Fibroblast of pulmonary artery (primary cell): ENCODE data around the gene FANCL.
"Not testable (repeated sequence)": the region's sequence is repeated elsewhere in the genome, so short reads cannot be mapped to it uniquely, and the experiment has no call there.

Experiments used
- DNase-seq: peaks from one replicate; pipeline ENCODE4 v3.0.0-alpha.2; 2010; ENCODE audit warnings: low read depth
- H3K4me3 ChIP-seq: replicated peaks from 2 replicates; pipeline ENCODE4 v1.5.1; 2011; ENCODE audit warnings: low read depth, mild to moderate bottlenecking, control low read depth, low read length, moderate library complexity
- TF ChIP-seq, protein P1 (sequence below): IDR thresholded peaks from 2 replicates; pipeline ENCODE4 v1.5.1; 2011; ENCODE audit warnings: mild to moderate bottlenecking, control low read depth, low read length, inconsistent platforms; ENCODE audit errors: missing control alignments

The FANCL gene

DNA sequence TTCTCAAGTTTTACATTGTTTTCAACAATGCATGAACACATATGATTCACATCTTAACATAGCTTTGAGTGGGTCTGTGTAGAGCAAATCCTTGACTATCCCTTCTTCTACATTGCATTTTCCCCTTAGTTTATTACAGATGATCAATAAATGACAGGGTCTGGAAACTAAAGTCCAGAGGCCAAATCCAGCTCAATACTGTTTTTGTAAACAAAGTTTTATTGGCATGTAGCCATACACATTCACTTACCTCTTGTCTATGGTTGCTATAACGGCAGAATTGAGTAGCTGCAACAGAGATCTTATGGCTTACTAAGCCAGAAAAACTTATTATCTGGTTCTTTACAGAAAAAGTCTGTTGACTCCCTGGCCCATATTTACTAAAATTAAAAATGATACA lies 12.8 kb downstream of the FANCL start:
- DNase-seq = no peak
- TF ChIP-seq, protein P1, sequence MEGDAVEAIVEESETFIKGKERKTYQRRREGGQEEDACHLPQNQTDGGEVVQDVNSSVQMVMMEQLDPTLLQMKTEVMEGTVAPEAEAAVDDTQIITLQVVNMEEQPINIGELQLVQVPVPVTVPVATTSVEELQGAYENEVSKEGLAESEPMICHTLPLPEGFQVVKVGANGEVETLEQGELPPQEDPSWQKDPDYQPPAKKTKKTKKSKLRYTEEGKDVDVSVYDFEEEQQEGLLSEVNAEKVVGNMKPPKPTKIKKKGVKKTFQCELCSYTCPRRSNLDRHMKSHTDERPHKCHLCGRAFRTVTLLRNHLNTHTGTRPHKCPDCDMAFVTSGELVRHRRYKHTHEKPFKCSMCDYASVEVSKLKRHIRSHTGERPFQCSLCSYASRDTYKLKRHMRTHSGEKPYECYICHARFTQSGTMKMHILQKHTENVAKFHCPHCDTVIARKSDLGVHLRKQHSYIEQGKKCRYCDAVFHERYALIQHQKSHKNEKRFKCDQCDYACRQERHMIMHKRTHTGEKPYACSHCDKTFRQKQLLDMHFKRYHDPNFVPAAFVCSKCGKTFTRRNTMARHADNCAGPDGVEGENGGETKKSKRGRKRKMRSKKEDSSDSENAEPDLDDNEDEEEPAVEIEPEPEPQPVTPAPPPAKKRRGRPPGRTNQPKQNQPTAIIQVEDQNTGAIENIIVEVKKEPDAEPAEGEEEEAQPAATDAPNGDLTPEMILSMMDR = no peak
- H3K4me3 ChIP-seq = no peak overlapping the region

GRCh38 chr2:58227171-58227917 lies 13.8 kb downstream of the FANCL start:
- TF ChIP-seq, protein P1 = no peak
- no peak overlapping the region for H3K4me3 ChIP-seq

DNA sequence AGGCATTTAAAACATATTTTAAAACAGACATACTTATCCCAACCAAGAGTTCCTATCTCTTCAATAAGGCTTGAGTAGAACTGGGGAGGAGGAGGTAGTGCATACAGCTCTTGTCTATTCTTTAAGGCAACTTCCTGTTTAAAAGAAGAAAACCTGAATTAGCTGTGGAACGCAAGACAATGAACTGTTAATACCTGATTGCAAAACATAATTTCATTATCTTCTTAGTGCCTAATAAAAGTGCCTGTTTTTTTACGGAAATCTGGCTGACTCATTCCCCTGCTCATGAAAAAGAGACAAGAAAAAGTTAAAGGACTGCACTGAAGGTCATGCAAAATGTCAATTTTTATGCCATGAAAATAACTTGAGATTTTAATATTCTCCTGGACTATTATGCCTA lies 19.2 kb downstream of the FANCL start:
- TF ChIP-seq, protein P1 = no peak
- DNase-seq = peak; percentile 61
- H3K4me3 ChIP-seq = no peak overlapping the region

More at GRCh38 chr2:58227171-58227917, 13.8 kb downstream of the FANCL start:
- no peak for DNase-seq

DNA sequence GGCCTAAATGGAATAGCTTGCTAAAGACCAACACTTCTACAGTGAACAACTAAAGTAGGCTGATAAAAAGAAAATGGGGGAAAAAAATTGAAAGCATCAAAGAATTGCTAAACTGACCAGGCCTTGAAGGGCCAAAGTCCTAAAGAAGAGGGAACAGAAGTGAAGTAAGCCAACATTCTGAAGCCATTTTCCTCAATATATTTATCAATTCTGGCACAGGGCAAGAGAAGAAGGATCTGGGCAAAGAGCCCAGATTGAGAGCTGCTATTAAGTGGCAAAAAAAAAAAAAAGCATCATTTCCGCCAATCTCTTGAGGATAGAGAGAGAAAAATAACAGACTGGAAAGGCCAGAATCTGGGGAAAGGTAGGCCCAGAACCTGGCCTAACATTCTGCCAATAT lies 25.7 kb downstream of the FANCL start:
- peak; percentile 78 for DNase-seq
- H3K4me3 ChIP-seq = no peak overlapping the region
- TF ChIP-seq, protein P1 = no peak

DNA sequence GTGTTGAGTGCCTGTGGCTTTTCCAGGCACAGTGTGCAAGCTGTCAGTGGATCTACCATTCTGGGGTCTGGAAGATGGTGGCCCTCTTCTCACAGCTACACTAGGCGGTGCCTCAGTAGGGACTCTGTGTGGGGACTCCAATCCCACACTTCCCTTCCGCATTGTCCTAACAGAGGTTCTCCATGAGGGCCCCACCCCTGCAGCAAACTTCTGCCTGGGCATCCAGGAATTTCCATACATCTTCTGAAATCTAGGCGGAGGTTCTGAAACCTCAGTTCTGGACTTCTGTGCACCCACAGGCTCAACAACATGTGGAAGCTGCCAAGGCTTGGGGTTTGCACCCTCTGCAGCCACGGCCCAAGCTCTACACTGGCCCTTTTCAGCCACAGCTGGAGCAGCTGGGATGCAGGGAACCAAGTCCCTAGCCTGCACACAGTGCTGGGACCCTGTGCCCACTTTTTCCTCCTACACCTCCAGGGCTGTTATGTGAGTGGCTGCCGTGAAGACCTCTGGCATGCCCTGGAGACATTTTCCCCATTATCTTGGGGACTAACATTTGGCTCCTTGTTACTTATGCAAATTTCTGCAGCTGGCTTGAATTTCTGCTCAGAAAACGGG lies 30.1 kb downstream of the FANCL start:
- not testable (repeated sequence) for DNase-seq, H3K4me3 ChIP-seq

DNA sequence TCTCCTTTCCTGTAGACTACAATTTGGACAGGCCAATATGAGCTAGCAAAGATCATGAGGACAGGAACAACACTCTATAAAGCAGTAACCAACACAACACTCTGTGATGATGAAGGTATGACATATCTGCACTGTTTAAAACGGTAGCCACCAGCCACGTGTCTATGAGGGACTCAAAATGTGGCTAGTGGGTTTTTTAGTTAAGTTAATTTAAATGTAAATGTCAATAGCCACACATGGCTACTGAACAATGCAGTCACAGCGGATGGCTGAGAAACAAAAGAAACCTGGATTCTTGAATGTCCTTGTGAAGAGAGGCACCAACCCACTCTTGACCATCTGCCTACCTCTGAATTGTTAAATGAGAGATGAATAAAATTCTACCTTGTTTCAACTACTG lies 33.9 kb downstream of the FANCL start:
- TF ChIP-seq, protein P1 = no peak
- H3K4me3 ChIP-seq = no peak overlapping the region
- no peak for DNase-seq

- no peak overlapping the region for H3K4me3 ChIP-seq
- TF ChIP-seq, protein P1 = no peak
- DNase-seq = no peak
These were observed 34.3 kb downstream of the FANCL start for GRCh38 chr2:58206785-58207184.
